ENCODE data around the gene GPRIN3.

The GPRIN3 gene

GRCh38 chr4:89307446-89308160, at the start of gene GPRIN3:
TSS of gene GPRIN3 (minus strand) at chr4:89307800. CDS start at chr4:89250110, 57,690 bp downstream.
- H3K4me3 ChIP-seq (ENCODE audit: low read depth, low read length), result peak within 1 kb of the TSS; percentile 60
- DNase-seq (ENCODE audit: low read depth), result no peak
- TF ChIP-seq, protein P1, sequence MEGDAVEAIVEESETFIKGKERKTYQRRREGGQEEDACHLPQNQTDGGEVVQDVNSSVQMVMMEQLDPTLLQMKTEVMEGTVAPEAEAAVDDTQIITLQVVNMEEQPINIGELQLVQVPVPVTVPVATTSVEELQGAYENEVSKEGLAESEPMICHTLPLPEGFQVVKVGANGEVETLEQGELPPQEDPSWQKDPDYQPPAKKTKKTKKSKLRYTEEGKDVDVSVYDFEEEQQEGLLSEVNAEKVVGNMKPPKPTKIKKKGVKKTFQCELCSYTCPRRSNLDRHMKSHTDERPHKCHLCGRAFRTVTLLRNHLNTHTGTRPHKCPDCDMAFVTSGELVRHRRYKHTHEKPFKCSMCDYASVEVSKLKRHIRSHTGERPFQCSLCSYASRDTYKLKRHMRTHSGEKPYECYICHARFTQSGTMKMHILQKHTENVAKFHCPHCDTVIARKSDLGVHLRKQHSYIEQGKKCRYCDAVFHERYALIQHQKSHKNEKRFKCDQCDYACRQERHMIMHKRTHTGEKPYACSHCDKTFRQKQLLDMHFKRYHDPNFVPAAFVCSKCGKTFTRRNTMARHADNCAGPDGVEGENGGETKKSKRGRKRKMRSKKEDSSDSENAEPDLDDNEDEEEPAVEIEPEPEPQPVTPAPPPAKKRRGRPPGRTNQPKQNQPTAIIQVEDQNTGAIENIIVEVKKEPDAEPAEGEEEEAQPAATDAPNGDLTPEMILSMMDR (conservative IDR thresholded peaks at IDR 0.05; ENCODE audit: low read depth, low read length), result peak; percentile 18

- DNase-seq (ENCODE audit: low read depth), result no peak
- TF ChIP-seq, protein P1 (conservative IDR thresholded peaks at IDR 0.05; ENCODE audit: low read depth, low read length), result no peak
- no peak overlapping the region for H3K4me3 ChIP-seq (ENCODE audit: low read depth, low read length)
These were observed 49.7 kb upstream of the GPRIN3 start for GRCh38 chr4:89357340-89357739.

DNA sequence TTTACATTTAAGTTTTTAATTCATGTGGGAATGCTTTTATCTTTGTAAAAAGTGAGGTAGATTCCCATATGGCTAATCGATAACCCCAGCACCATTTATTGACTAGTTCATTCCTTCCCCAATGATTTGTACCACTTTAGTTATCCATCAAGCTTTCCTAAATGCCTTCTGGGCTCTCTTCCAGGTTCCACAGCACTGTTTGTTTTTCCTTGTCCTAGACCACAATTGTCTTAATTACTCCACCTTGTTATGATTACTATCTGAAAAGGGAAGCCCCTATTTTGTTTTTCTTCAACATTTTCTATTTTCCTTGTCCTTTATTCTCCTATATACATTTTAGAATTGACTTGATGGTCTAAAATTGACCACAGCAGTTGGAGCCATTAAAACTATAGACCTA, 48.5 kb upstream of the GPRIN3 start:
- TF ChIP-seq, protein P1 (conservative IDR thresholded peaks at IDR 0.05; ENCODE audit: low read depth, low read length), result no peak
- no peak overlapping the region for H3K4me3 ChIP-seq (ENCODE audit: low read depth, low read length)
- DNase-seq (ENCODE audit: low read depth), result no peak

DNA sequence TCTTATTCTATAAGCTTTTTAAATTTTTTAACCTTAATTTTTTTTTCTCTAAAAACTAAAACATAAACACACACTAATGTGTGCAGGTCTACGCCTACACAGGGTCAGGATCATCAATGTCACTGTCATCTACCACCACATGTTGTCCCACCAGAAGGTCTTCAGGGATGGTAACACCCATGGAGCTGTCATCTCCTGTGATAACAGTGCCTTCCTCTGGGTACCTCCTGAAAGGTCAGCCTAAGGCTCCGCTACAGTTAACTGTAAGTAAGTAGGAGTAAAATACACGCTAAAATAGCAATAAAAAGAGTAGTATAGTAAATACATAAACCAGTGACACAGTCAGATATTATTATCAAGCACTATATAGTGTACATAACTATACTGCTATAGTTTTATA, 45.9 kb upstream of the GPRIN3 start:
- TF ChIP-seq, protein P1 (conservative IDR thresholded peaks at IDR 0.05; ENCODE audit: low read depth, low read length), result no peak
- H3K4me3 ChIP-seq (ENCODE audit: low read depth, low read length), result no peak overlapping the region
- no peak for DNase-seq (ENCODE audit: low read depth)

GRCh38 chr4:89352541-89352940, 44.9 kb upstream of the GPRIN3 start:
- H3K4me3 ChIP-seq (ENCODE audit: low read depth, low read length), result no peak overlapping the region
- TF ChIP-seq, protein P1 (conservative IDR thresholded peaks at IDR 0.05; ENCODE audit: low read depth, low read length), result no peak
- DNase-seq (ENCODE audit: low read depth), result no peak

DNA sequence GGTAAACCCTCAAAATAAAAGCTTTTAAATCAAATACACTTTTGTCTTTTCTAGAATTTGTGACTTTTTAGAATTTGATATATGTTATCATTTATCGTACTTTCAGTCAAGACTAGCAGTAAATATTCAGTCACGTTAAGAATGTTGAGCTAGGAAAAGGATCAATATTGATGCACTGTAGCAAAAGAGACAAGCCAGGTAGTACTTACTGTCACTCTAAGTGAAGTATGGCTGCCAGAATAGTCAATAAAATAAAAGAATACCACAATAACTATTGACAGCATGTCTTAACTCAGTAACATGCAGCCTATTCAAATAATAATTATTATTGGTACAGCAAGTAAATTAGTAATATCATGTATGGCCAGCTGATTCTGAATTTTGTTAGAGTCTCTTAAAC, 43.6 kb upstream of the GPRIN3 start:
- no peak for DNase-seq (ENCODE audit: low read depth)
- TF ChIP-seq, protein P1 (conservative IDR thresholded peaks at IDR 0.05; ENCODE audit: low read depth, low read length), result no peak
- no peak overlapping the region for H3K4me3 ChIP-seq (ENCODE audit: low read depth, low read length)
